Gastroesophageal sphincter (tissue), 4 donors: ENCODE measurements around the gene RIC3. TPM values are rescaled to one million over a fixed set of nuclear protein-coding genes. Genes with fewer than 3 reads are reported as not detected.

ENCODE experiments used
- ATAC-seq: fragments of 150-250 bp; one replicate; pipeline ENCODE4 v1.9.1; 2016; ENCODE audit warnings: mild to moderate bottlenecking, moderate library complexity
- H3K27ac ChIP-seq, 4 donors: fragments of 200-600 bp; sonication (generic) in 3 of 4; 1 replicate in 3 of 4; 2 replicates in 1 of 4; pipeline ENCODE4 v1.5.1; 2016 to 2019
- H3K27me3 ChIP-seq: fragments of 200-600 bp; sonication (generic); one replicate; pipeline ENCODE4 v1.5.1; 2019
- H3K36me3 ChIP-seq, 2 donors: fragments of 200-600 bp; sonication (generic); one replicate each; pipeline ENCODE4 v1.5.1; 2019; ENCODE audit warnings: control low read depth in 1 of 2
- H3K4me1 ChIP-seq, 3 donors: fragments of 200-600 bp; sonication (generic); 1 replicate in 2 of 3; 2 replicates in 1 of 3; pipeline ENCODE4 v1.5.1; 2016 to 2019; ENCODE audit warnings: control low read depth in 2 of 3
- H3K4me3 ChIP-seq, 2 donors: fragments of 200-600 bp; sonication (generic); one replicate each; pipeline ENCODE4 v1.5.1; 2019; ENCODE audit warnings: mild to moderate bottlenecking in 1 of 2, moderate library complexity in 1 of 2
- H3K9me3 ChIP-seq, 3 donors: fragments of 200-600 bp; sonication (generic); one replicate each; pipeline ENCODE4 v1.5.1; 2017 to 2019; ENCODE audit warnings: control low read depth in 2 of 3
- EP300 ChIP-seq: sonication (generic); formaldehyde crosslinking; IDR thresholded peaks from one replicate; pipeline ENCODE4 v1.6.1; 2017; ENCODE audit warnings: antibody characterized with exemption, mild to moderate bottlenecking
- POLR2A ChIP-seq, 2 donors: fragments of 450-650 bp; IDR thresholded peaks; one replicate each; pipeline ENCODE4 v1.6.1; 2017; ENCODE audit warnings: antibody characterized with exemption in 2 of 2, mild to moderate bottlenecking in 2 of 2, moderate library complexity in 1 of 2
- POLR2AphosphoS5 ChIP-seq: sonication (generic); formaldehyde crosslinking; IDR thresholded peaks from one replicate; pipeline ENCODE4 v1.6.1; 2017; ENCODE audit warnings: antibody characterized with exemption
- WGBS, 2 donors: methylation state at CpG; one replicate each; pipeline ENCODE4 v1.1.5; 2018; ENCODE audit warnings: low coverage in 1 of 2; 5-methylcytosine and 5-hydroxymethylcytosine counted together
- total RNA-seq, 4 donors: library from RNA; depleted of rRNA; stranded (reverse); fragments of >200 nt; gene quantifications; one replicate each; pipeline ENCODE4 v1.1.0, GENCODE V29; 2016
- TF ChIP-seq, protein P1 (sequence below), 4 experiments: fragments of 200-600 bp in 2 of 4; fragments of 450-650 bp in 2 of 4; sonication (generic) in 1 of 4; IDR thresholded peaks; one replicate each; pipeline ENCODE4 v1.5.1; 2017 to 2019; ENCODE audit warnings: antibody characterized with exemption in 4 of 4, mild to moderate bottlenecking in 2 of 4, moderate library complexity in 2 of 4

Gene RIC3
- total RNA-seq, 4 donors from 2014 or later, result 13.6 to 33.2 (median 20.9) TPM

DNA sequence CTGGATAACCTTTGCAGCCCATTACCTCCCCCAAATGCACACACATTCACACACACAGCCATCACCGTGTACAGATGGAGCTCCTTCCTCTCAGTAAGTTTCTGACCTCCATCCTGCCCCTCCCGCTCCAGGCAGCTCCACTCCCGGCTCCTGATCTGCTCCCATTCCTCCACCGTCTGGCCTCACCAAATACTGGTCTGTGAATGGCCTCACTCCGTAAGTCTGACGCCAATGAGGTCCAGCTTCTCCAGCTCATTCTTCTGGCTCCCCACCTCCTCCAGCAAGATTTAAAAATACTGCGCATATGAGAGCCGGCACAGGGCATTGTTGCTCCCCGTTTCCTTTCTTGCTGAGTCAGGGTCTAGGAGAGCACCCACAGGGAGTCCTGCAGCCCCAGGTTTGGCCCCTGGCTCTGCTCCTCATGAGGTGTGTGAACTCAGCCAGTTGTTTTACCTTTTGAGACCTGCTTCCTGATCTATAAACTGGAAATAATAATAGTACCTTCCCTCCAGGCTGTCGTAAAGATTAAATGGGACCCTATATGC lies 101.8 kb downstream of the RIC3 start:
- Histone ChIP-seq H3K36me3 (no peaks in the 10 kb centered on the region), H3K9me3 (no peaks in the 10 kb centered on the region), H3K4me1 (peaks cover 4 to 72% (median 36%) of the 10 kb centered on the region in 3 donors), H3K27me3 (no peaks in the 10 kb centered on the region), H3K4me3 (no peak overlapping the region), H3K27ac (peak overlapping the region in 1 of 4 donors; percentile 70)
- WGBS, 2 donors, result 68 to 70% methylated on average over 3 to 10 of the region's 10 CpGs
- no peak for ATAC-seq
- TF ChIP-seq POLR2A (IDR thresholded peaks at IDR 0.05) (no peak), POLR2AphosphoS5 (no peak), EP300 (no peak)
- TF ChIP-seq, protein P1, sequence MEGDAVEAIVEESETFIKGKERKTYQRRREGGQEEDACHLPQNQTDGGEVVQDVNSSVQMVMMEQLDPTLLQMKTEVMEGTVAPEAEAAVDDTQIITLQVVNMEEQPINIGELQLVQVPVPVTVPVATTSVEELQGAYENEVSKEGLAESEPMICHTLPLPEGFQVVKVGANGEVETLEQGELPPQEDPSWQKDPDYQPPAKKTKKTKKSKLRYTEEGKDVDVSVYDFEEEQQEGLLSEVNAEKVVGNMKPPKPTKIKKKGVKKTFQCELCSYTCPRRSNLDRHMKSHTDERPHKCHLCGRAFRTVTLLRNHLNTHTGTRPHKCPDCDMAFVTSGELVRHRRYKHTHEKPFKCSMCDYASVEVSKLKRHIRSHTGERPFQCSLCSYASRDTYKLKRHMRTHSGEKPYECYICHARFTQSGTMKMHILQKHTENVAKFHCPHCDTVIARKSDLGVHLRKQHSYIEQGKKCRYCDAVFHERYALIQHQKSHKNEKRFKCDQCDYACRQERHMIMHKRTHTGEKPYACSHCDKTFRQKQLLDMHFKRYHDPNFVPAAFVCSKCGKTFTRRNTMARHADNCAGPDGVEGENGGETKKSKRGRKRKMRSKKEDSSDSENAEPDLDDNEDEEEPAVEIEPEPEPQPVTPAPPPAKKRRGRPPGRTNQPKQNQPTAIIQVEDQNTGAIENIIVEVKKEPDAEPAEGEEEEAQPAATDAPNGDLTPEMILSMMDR (IDR thresholded peaks at IDR 0.05), result no peak

DNA sequence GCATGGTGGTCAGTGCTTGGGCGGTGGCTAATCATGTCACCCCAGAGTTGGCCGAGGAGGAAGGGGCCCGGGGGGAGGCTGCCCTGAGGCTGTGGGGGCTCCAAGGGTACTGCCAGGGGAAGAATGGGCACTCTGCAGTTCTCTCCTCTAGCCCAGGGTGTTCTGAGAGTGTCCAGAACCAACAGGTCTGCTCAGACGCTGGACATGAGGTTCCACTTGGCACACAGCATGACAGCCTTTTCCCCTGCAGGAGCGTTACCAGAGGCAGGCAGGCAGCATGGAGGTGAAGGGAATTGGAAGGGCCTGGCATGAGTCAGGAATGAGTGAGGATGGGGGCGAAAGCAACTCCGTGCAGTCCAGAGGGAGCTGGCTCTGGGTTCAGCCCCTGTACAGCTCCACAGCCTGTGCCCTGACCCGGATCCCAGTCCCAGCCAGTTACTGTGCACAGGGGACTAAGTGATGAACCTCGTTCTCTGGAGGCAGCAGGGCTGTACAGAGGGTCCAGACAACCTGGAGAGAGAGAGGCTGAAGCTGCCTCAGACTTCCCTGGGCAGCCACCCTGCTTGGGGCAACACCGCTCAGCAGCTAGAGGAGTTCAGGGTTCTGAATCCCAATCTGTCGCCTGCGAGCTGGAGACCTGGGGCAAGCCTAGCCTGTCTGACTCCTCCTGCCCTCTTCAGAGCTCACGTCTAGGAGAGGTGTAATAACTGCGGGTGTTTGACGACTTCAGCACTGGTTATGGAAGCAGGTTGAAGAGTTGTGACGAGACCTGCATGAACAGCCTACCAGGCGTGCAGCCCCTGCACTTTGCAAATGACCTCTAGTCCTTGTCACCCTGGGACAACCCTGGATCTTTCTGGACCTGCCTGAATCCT lies 102.6 kb downstream of the RIC3 start:
- no peak for TF ChIP-seq POLR2AphosphoS5
- TF ChIP-seq EP300, result no peak
- TF ChIP-seq, protein P1 (IDR thresholded peaks at IDR 0.05), result no peak
- TF ChIP-seq POLR2A (IDR thresholded peaks at IDR 0.05), result no peak
- no peak for ATAC-seq
- Histone ChIP-seq H3K4me3 (no peak overlapping the region), H3K27me3 (no peaks in the 10 kb centered on the region), H3K4me1 (peaks cover 4 to 79% (median 36%) of the 10 kb centered on the region in 3 donors), H3K9me3 (no peaks in the 10 kb centered on the region), H3K27ac (no peak overlapping the region), H3K36me3 (no peaks in the 10 kb centered on the region)
- 85 to 96% methylated on average over 4 to 6 of the region's 17 CpGs for WGBS, 2 donors

DNA sequence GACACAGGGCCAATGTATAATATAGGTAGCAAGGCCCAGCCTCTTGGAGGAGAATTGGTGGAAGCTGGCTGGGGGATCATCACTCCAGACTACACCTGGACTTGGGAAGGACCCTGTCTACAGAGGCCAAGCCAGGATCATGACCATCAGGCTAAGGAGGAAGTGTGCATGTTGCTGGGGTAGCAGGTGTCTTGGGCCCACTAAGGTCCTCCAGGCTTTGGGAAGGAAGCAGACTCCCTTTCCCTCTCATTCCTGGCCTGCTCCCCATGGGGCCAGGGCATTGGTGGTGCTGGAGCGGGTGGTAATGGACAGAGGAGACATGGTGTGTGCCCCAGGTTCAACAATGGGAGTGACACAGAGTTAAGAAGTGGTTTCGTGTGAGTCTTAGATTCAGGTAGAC lies 103.8 kb downstream of the RIC3 start:
- no peak for ATAC-seq
- 93 to 100% methylated on average over 1 to 2 of the region's 2 CpGs for WGBS, 2 donors
- Histone ChIP-seq H3K36me3 (no peaks in the 10 kb centered on the region), H3K4me3 (no peak overlapping the region), H3K27ac (no peak overlapping the region), H3K4me1 (peaks cover 4 to 83% (median 36%) of the 10 kb centered on the region in 3 donors), H3K9me3 (no peaks in the 10 kb centered on the region), H3K27me3 (no peaks in the 10 kb centered on the region)
- no peak for TF ChIP-seq POLR2AphosphoS5
- TF ChIP-seq POLR2A (IDR thresholded peaks at IDR 0.05), result no peak
- TF ChIP-seq, protein P1 (IDR thresholded peaks at IDR 0.05), result no peak
- no peak for TF ChIP-seq EP300

DNA sequence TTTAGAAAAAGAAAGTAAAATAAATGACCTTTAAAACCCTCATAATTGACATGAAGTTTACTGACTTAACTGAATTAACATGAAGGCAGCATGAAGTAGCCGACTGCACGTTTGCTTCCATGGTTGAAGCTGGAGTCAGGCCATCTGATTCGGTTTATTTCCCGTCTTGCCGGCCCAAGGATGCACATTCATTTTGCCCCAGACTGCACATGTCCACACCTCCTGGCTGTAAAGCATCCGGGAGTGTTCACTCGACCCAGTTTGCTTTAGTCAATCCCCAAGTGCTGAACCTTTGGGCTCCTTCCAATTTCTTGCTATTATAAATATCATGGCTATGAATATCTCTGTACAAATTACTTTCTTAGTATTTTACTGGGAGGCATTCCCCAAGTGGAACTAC lies 105.5 kb downstream of the RIC3 start:
- 0 to 28% methylated on average over 6 to 7 of the region's 7 CpGs for WGBS, 2 donors

DNA sequence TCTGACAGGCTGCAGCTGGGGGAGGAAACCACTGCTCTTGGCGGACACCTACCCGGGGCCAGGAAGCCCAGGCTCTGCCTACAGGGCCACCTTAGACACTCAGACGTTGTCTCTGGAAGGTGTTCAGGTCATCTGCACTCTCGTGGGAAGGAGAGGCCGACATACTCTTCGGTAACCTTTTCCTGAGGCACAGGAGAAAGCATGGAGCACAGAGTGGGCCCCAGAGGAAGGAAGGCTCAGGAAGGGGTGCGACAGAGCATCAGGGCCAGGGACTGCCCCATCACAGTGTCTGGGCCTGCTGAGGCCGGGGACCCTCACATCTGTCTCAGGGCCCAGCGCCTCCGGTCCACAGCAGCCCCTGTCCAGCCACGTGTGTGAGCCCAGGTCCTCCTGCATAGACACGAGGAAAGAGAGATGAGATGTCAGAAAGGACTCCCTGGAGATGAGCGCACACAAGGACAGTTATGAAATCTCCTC lies 106.0 kb downstream of the RIC3 start:
- no peaks in the 10 kb centered on the region for H3K36me3 ChIP-seq
- H3K4me3 ChIP-seq, result no peak overlapping the region
- peak overlapping the region in 3 of 4 donors; percentile 76 to 83 (median 78) for H3K27ac ChIP-seq
- H3K4me1 ChIP-seq, result peaks cover 4 to 71% (median 23%) of the 10 kb centered on the region in 3 donors
- no peaks in the 10 kb centered on the region for H3K27me3 ChIP-seq
- no peaks in the 10 kb centered on the region for H3K9me3 ChIP-seq
- no peak for TF ChIP-seq EP300
- TF ChIP-seq, protein P1 (IDR thresholded peaks at IDR 0.05), result no peak
- no peak for TF ChIP-seq POLR2A (IDR thresholded peaks at IDR 0.05)
- TF ChIP-seq POLR2AphosphoS5, result no peak
- no peak for ATAC-seq
- 57 to 75% methylated on average over 3 of the region's 13 CpGs for WGBS, 2 donors

More for the DNA sequence above, 105.5 kb downstream of the RIC3 start:
- Histone ChIP-seq H3K4me1 (peaks cover 4 to 76% (median 27%) of the 10 kb centered on the region in 3 donors), H3K36me3 (no peaks in the 10 kb centered on the region), H3K27me3 (no peaks in the 10 kb centered on the region), H3K9me3 (no peaks in the 10 kb centered on the region), H3K4me3 (no peak overlapping the region), H3K27ac (peak overlapping the region in 3 of 4 donors; percentile 76 to 83 (median 78))
- peak; percentile 63 for ATAC-seq
- peak; percentile 64 for TF ChIP-seq POLR2AphosphoS5
- TF ChIP-seq POLR2A (IDR thresholded peaks at IDR 0.05), result no peak
